ENCODE data around the gene LTF. TPM values are rescaled to one million over a fixed set of nuclear protein-coding genes. Genes with fewer than 3 reads are reported as not detected.

LTF gene
- total and polyA plus RNA-seq, 2 donors (not counting 1 experiment from before 2014, with no cell fraction given) = 0.22 TPM; not detected in 1

- H3K27me3 Mint-ChIP-seq = no peaks in the 10 kb centered on the region
- ATAC-seq (ENCODE audit: low read depth) = no peak
- no peak for DNase-seq
- Histone ChIP-seq H3K27ac (ENCODE audit: low read length in 2 of 2) (no peak overlapping the region), H4K20me1 (ENCODE audit: control insufficient read depth, insufficient read depth, low read length, poor library complexity, severe bottlenecking) (no peaks in the 10 kb centered on the region), H2AFZ (ENCODE audit: insufficient read depth, low read depth, low read length, poor library complexity, severe bottlenecking) (no peak overlapping the region), H3K4me2 (replicated peaks; ENCODE audit: low read depth, low read length, poor library complexity, severe bottlenecking) (no peak overlapping the region), H3K36me3 (replicated peaks in 1 of 2; ENCODE audit: control extremely low read depth in 1 of 2, control insufficient read depth in 1 of 2, extremely low read depth in 1 of 2, insufficient read depth in 2 of 2, low read length in 1 of 2) (no peaks in the 10 kb centered on the region), H3K9me3 (ENCODE audit: control extremely low read depth in 1 of 3, control insufficient read depth in 2 of 3, insufficient read depth in 1 of 3, low read length in 2 of 3) (peaks cover 0 to 10% (median 6%) of the 10 kb centered on the region in 3 donors), H3K9ac (ENCODE audit: low read length) (no peak overlapping the region), H3K4me1 (ENCODE audit: control insufficient read depth in 2 of 2, insufficient read depth in 2 of 2, low read length in 2 of 2) (no peaks in the 10 kb centered on the region), H3K27me3 (replicated peaks in 1 of 4; ENCODE audit: control extremely low read depth in 1 of 4, control insufficient read depth in 3 of 4, insufficient read depth in 4 of 4, low read length in 3 of 4) (no peaks in the 10 kb centered on the region), H3K79me2 (ENCODE audit: control insufficient read depth, insufficient read depth, low read length) (no peaks in the 10 kb centered on the region), H3K4me3 (ENCODE audit: control extremely low read depth in 1 of 5, extremely low read depth in 1 of 5, insufficient read depth in 1 of 5, low read depth in 2 of 5, low read length in 4 of 5) (no peak overlapping the region)
- POLR2A ChIA-PET = interaction anchor here (0.6 kb wide), 1 partner anchor 1543 kb away, joined by 4 read pairs; no protein-coding TSS in a partner anchor
- H3K4me1 Mint-ChIP-seq = no peaks in the 10 kb centered on the region
- TF ChIP-seq EZH2 (IDR thresholded peaks at IDR 0.05; ENCODE audit: borderline replicate concordance, insufficient read depth, low read depth, low read length, poor library complexity, severe bottlenecking) = no peak
- TF ChIP-seq, protein P1, sequence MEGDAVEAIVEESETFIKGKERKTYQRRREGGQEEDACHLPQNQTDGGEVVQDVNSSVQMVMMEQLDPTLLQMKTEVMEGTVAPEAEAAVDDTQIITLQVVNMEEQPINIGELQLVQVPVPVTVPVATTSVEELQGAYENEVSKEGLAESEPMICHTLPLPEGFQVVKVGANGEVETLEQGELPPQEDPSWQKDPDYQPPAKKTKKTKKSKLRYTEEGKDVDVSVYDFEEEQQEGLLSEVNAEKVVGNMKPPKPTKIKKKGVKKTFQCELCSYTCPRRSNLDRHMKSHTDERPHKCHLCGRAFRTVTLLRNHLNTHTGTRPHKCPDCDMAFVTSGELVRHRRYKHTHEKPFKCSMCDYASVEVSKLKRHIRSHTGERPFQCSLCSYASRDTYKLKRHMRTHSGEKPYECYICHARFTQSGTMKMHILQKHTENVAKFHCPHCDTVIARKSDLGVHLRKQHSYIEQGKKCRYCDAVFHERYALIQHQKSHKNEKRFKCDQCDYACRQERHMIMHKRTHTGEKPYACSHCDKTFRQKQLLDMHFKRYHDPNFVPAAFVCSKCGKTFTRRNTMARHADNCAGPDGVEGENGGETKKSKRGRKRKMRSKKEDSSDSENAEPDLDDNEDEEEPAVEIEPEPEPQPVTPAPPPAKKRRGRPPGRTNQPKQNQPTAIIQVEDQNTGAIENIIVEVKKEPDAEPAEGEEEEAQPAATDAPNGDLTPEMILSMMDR (IDR thresholded peaks at IDR 0.05) = no peak
- H3K9me3 Mint-ChIP-seq (ENCODE audit: insufficient read depth) = peaks cover 6% of the 10 kb centered on the region
- no peak overlapping the region for H3K27ac Mint-ChIP-seq
- intact Hi-C loops (cut with micrococcal nuclease) = loop anchor here (5.0 kb wide), 1 partner anchor 152 kb away; no protein-coding TSS in a partner anchor
- no peak overlapping the region for H3K4me3 Mint-ChIP-seq
- CTCF ChIA-PET = interaction anchor here (0.9 kb wide), 1 partner anchor 61 kb away, joined by 4 read pairs; no protein-coding TSS in a partner anchor
- 100% methylated on average over 1 of the region's 5 CpGs for WGBS (ENCODE audit: insufficient coverage)
Measured at GRCh38 chr3:46429671-46430070, 35.0 kb downstream of the LTF start.

DNA sequence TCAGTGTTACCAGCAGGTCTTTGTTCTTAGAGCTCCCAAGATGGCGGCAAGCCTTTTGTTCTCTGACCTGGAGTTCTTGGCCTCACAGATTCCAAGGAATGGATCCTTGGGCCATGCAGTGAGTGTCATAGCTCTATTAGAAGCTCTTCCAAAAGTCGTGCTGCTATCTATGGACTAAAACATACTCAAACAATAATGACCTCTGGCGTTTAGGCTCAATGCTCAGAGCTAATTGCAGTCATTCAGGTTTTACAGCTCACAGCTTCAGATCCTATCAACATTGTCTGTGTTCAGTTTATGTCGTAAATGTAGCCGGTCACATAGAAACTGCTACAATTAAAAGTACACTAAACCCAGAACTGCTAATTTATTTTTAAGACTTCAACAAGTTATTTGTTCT is 35.5 kb downstream of the LTF start:
- ChIA-PET POLR2A (interaction anchor here (0.6 kb wide), 1 partner anchor 1544 kb away, joined by 4 read pairs; no protein-coding TSS in a partner anchor), CTCF (interaction anchor here (0.9 kb wide), 1 partner anchor 61 kb away, joined by 4 read pairs; no protein-coding TSS in a partner anchor)
- intact Hi-C loops (cut with micrococcal nuclease) = loop anchor here (5.0 kb wide), 1 partner anchor 152 kb away; no protein-coding TSS in a partner anchor
- no peak for TF ChIP-seq EZH2 (IDR thresholded peaks at IDR 0.05; ENCODE audit: borderline replicate concordance, insufficient read depth, low read depth, low read length, poor library complexity, severe bottlenecking)
- TF ChIP-seq, protein P1 (IDR thresholded peaks at IDR 0.05) = no peak
- Mint-ChIP-seq H3K9me3 (ENCODE audit: insufficient read depth) (peaks cover 6% of the 10 kb centered on the region), H3K4me3 (no peak overlapping the region), H3K27ac (no peak overlapping the region), H3K27me3 (no peaks in the 10 kb centered on the region), H3K4me1 (no peaks in the 10 kb centered on the region)
- Histone ChIP-seq H3K4me2 (replicated peaks; ENCODE audit: low read depth, low read length, poor library complexity, severe bottlenecking) (no peak overlapping the region), H3K9me3 (ENCODE audit: control extremely low read depth in 1 of 3, control insufficient read depth in 2 of 3, insufficient read depth in 1 of 3, low read length in 2 of 3) (peaks cover 0 to 10% (median 6%) of the 10 kb centered on the region in 3 donors), H3K4me3 (ENCODE audit: control extremely low read depth in 1 of 5, extremely low read depth in 1 of 5, insufficient read depth in 1 of 5, low read depth in 2 of 5, low read length in 4 of 5) (no peak overlapping the region), H2AFZ (ENCODE audit: insufficient read depth, low read depth, low read length, poor library complexity, severe bottlenecking) (no peak overlapping the region), H3K79me2 (ENCODE audit: control insufficient read depth, insufficient read depth, low read length) (no peaks in the 10 kb centered on the region), H3K36me3 (replicated peaks in 1 of 2; ENCODE audit: control extremely low read depth in 1 of 2, control insufficient read depth in 1 of 2, extremely low read depth in 1 of 2, insufficient read depth in 2 of 2, low read length in 1 of 2) (no peaks in the 10 kb centered on the region), H3K27me3 (replicated peaks in 1 of 4; ENCODE audit: control extremely low read depth in 1 of 4, control insufficient read depth in 3 of 4, insufficient read depth in 4 of 4, low read length in 3 of 4) (no peaks in the 10 kb centered on the region), H3K27ac (ENCODE audit: low read length in 2 of 2) (no peak overlapping the region), H3K4me1 (ENCODE audit: control insufficient read depth in 2 of 2, insufficient read depth in 2 of 2, low read length in 2 of 2) (no peaks in the 10 kb centered on the region), H4K20me1 (ENCODE audit: control insufficient read depth, insufficient read depth, low read length, poor library complexity, severe bottlenecking) (no peaks in the 10 kb centered on the region), H3K9ac (ENCODE audit: low read length) (no peak overlapping the region)
- 100% methylated on average over 3 of the region's 5 CpGs for WGBS (ENCODE audit: insufficient coverage)
- DNase-seq (no peak), ATAC-seq (ENCODE audit: low read depth) (no peak)
